GM18870 (cell line): ENCODE results near the gene PCSK5.

Experiments used
- ATAC-seq: cut with Tn5 transposase; IDR thresholded peaks from one replicate; pipeline ENCODE4 v1.9.1; 2021; ENCODE audit warnings: moderate library complexity; ENCODE audit not compliant: unreplicated experiment

The PCSK5 gene

GRCh38 chr9:76221423-76221822 lies 330.9 kb downstream of the PCSK5 start:
- ATAC-seq, result no peak

- no peak for ATAC-seq
Observed at GRCh38 chr9:76223749-76224340, 333.4 kb downstream of the PCSK5 start.

- no peak for ATAC-seq
Observed at GRCh38 chr9:76227156-76227555, 336.7 kb downstream of the PCSK5 start.

- no peak for ATAC-seq
Observed at GRCh38 chr9:76231001-76231400, 340.5 kb downstream of the PCSK5 start.

- ATAC-seq, result no peak
Observed at GRCh38 chr9:76232861-76233489, 342.5 kb downstream of the PCSK5 start.

GRCh38 chr9:76240578-76240977 lies 350.1 kb downstream of the PCSK5 start:
- ATAC-seq, result no peak

- ATAC-seq, result no peak
Observed at GRCh38 chr9:76245518-76245917, 355.0 kb downstream of the PCSK5 start.

- no peak for ATAC-seq
Observed at GRCh38 chr9:76246680-76247079, 356.2 kb downstream of the PCSK5 start.

- no peak for ATAC-seq
Observed at GRCh38 chr9:76247426-76247825, 357.0 kb downstream of the PCSK5 start.

GRCh38 chr9:76249309-76249708 lies 358.8 kb downstream of the PCSK5 start:
- ATAC-seq, result no peak

GRCh38 chr9:76255781-76256455 lies 365.4 kb downstream of the PCSK5 start:
- ATAC-seq, result no peak

GRCh38 chr9:76257311-76257710 lies 366.8 kb downstream of the PCSK5 start:
- ATAC-seq, result no peak

GRCh38 chr9:76266649-76267283 lies 376.3 kb downstream of the PCSK5 start:
- ATAC-seq, result no peak

GRCh38 chr9:76267284-76267652 lies 376.8 kb downstream of the PCSK5 start:
- no peak for ATAC-seq

- no peak for ATAC-seq
Observed at GRCh38 chr9:76269789-76270188, 379.3 kb downstream of the PCSK5 start.

GRCh38 chr9:76271755-76272154 lies 381.3 kb downstream of the PCSK5 start:
- no peak for ATAC-seq

GRCh38 chr9:76289042-76289441 lies 398.6 kb downstream of the PCSK5 start:
- no peak for ATAC-seq

GRCh38 chr9:76289703-76290102 lies 399.2 kb downstream of the PCSK5 start:
- ATAC-seq, result no peak

GRCh38 chr9:76290555-76290954 lies 400.1 kb downstream of the PCSK5 start:
- no peak for ATAC-seq

- no peak for ATAC-seq
Observed at GRCh38 chr9:76292246-76292645, 401.8 kb downstream of the PCSK5 start.

GRCh38 chr9:76292658-76293057 lies 402.2 kb downstream of the PCSK5 start:
- ATAC-seq, result no peak

GRCh38 chr9:76294301-76294700 lies 403.8 kb downstream of the PCSK5 start:
- ATAC-seq, result no peak
